Measurements from ENCODE around the gene RBM24. TPM values are rescaled to one million over a fixed set of nuclear protein-coding genes. Genes with fewer than 3 reads are reported as not detected.

Gene RBM24
- total and polyA plus RNA-seq, 10 of the 15 experiments (the other 5 are each of a cell fraction or from before 2014, with no cell fraction given) = 0.08 to 0.09 (median 0.09) TPM; not detected in 7

- no peak overlapping the region for H3K4me3 ChIP-seq
- DNase-seq (ENCODE audit: low read depth, low spot score) (no peak), FAIRE-seq (no peak), ATAC-seq (no peak)
- SMC1A ChIA-PET (ENCODE audit: uncharacterized antibody, unreplicated experiment) = no interaction called here
- H3K9me3 ChIP-seq (replicated peaks; ENCODE audit: control insufficient read depth, insufficient read depth, low read length) = no peaks in the 10 kb centered on the region
- no peak overlapping the region for H2AFZ ChIP-seq (ENCODE audit: control insufficient read depth, low read depth, low read length)
- 24% methylated on average over 5 of the region's 5 CpGs for WGBS (ENCODE audit: insufficient coverage, insufficient replicate concordance, low lambda C conversion rate, missing lambda C conversion rate)
- H3K27me3 ChIP-seq (replicated peaks in 1 of 2; ENCODE audit: control insufficient read depth in 2 of 2, insufficient read depth in 2 of 2, low read length in 1 of 2) = no peaks in the 10 kb centered on the region
- H3K36me3 ChIP-seq (ENCODE audit: control insufficient read depth in 2 of 2, insufficient read depth in 2 of 2, low read length in 1 of 2) = no peaks in the 10 kb centered on the region
- H3K27ac ChIP-seq (ENCODE audit: control insufficient read depth, insufficient read depth) = no peak overlapping the region
- CTCF ChIA-PET = no interaction called here
- in situ Hi-C loops (cut with MboI) (no loop called here), intact Hi-C loops (cut with micrococcal nuclease; ENCODE audit: unreplicated experiment) (no loop called here)
- no TSS peak for BruUV-seq (replicated peaks)
- H3K79me2 ChIP-seq (ENCODE audit: control insufficient read depth, insufficient read depth, low read length) = no peaks in the 10 kb centered on the region
- RAD21 ChIA-PET (ENCODE audit: unreplicated experiment) = no interaction called here
- no peak overlapping the region for H3K9ac ChIP-seq (ENCODE audit: control insufficient read depth, insufficient read depth, low read length)
- H3K4me2 ChIP-seq (ENCODE audit: control insufficient read depth, insufficient read depth) = no peak overlapping the region
- H3K4me1 ChIP-seq (ENCODE audit: control insufficient read depth, insufficient read depth, low read length) = no peaks in the 10 kb centered on the region
- POLR2A ChIA-PET = no interaction called here
- no peaks in the 10 kb centered on the region for H4K20me1 ChIP-seq (ENCODE audit: control insufficient read depth, insufficient read depth)
- TF ChIP-seq RUNX3 (IDR thresholded peaks at IDR 0.05; ENCODE audit: low read length) (no peak), WRNIP1 (IDR thresholded peaks at IDR 0.05; ENCODE audit: borderline replicate concordance, low read depth, low read length) (no peak), IRF5 (IDR thresholded peaks at IDR 0.05; ENCODE audit: borderline replicate concordance) (no peak), MAX (IDR thresholded peaks at IDR 0.05; ENCODE audit: low read depth, low read length) (no peak), CREB1 (IDR thresholded peaks at IDR 0.05; ENCODE audit: low read depth) (no peak), HDGF (IDR thresholded peaks at IDR 0.05) (no peak), NFIC (IDR thresholded peaks at IDR 0.05; ENCODE audit: low read depth, low read length) (no peak), CEBPZ (IDR thresholded peaks at IDR 0.05; ENCODE audit: low read depth, low read length) (no peak), YY1 (IDR thresholded peaks at IDR 0.05; ENCODE audit: low read depth, low read length) (no peak), HDAC2 (IDR thresholded peaks at IDR 0.05) (no peak)
- TF ChIP-seq, protein P1, sequence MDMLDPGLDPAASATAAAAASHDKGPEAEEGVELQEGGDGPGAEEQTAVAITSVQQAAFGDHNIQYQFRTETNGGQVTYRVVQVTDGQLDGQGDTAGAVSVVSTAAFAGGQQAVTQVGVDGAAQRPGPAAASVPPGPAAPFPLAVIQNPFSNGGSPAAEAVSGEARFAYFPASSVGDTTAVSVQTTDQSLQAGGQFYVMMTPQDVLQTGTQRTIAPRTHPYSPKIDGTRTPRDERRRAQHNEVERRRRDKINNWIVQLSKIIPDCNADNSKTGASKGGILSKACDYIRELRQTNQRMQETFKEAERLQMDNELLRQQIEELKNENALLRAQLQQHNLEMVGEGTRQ (IDR thresholded peaks at IDR 0.05; ENCODE audit: borderline replicate concordance, low read depth, low read length) = no peak
- TF ChIP-seq, protein P2, sequence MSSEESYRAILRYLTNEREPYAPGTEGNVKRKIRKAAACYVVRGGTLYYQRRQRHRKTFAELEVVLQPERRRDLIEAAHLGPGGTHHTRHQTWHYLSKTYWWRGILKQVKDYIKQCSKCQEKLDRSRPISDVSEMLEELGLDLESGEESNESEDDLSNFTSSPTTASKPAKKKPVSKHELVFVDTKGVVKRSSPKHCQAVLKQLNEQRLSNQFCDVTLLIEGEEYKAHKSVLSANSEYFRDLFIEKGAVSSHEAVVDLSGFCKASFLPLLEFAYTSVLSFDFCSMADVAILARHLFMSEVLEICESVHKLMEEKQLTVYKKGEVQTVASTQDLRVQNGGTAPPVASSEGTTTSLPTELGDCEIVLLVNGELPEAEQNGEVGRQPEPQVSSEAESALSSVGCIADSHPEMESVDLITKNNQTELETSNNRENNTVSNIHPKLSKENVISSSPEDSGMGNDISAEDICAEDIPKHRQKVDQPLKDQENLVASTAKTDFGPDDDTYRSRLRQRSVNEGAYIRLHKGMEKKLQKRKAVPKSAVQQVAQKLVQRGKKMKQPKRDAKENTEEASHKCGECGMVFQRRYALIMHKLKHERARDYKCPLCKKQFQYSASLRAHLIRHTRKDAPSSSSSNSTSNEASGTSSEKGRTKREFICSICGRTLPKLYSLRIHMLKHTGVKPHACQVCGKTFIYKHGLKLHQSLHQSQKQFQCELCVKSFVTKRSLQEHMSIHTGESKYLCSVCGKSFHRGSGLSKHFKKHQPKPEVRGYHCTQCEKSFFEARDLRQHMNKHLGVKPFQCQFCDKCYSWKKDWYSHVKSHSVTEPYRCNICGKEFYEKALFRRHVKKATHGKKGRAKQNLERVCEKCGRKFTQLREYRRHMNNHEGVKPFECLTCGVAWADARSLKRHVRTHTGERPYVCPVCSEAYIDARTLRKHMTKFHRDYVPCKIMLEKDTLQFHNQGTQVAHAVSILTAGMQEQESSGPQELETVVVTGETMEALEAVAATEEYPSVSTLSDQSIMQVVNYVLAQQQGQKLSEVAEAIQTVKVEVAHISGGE (CRISPR knock-in tag; IDR thresholded peaks at IDR 0.05) = no peak
These were observed 37.4 kb downstream of the RBM24 start for GRCh38 chr6:17318435-17319165.

Measured in GM12878 (cell line).